Measurements from ENCODE around the gene KPNB1. TPM values are rescaled to one million over a fixed set of nuclear protein-coding genes. Genes with fewer than 3 reads are reported as not detected.
A peak's percentile ranks its signal among the peaks of the same experiment; 100 is the strongest.

KPNB1 gene
- total RNA-seq, 1 donor from 2014 or later: 210 TPM

DNA sequence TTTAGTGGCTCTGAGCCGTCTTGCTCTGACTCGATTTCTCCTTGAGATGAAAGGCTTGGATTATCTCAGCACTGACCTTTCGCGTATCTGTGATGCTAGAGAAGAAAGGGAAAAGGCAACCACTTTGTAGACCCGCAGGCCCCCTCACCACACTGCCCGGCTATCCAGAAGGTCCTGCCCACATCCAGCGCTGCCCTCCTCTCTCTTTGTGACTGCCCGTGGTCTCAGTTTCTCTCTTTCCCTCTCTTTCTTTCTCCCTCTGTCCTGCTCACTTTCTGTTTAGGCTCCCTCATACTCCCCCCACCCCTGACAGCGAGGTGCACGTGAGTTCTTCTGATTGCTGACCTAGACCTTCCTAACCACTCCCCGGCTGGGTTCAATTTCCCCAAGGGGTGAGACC, 70.5 kb downstream of the KPNB1 start:
- H3K36me3 ChIP-seq: no peaks in the 10 kb centered on the region
- DNase-seq (no peak), ATAC-seq (no peak)
- TF ChIP-seq, protein P1, sequence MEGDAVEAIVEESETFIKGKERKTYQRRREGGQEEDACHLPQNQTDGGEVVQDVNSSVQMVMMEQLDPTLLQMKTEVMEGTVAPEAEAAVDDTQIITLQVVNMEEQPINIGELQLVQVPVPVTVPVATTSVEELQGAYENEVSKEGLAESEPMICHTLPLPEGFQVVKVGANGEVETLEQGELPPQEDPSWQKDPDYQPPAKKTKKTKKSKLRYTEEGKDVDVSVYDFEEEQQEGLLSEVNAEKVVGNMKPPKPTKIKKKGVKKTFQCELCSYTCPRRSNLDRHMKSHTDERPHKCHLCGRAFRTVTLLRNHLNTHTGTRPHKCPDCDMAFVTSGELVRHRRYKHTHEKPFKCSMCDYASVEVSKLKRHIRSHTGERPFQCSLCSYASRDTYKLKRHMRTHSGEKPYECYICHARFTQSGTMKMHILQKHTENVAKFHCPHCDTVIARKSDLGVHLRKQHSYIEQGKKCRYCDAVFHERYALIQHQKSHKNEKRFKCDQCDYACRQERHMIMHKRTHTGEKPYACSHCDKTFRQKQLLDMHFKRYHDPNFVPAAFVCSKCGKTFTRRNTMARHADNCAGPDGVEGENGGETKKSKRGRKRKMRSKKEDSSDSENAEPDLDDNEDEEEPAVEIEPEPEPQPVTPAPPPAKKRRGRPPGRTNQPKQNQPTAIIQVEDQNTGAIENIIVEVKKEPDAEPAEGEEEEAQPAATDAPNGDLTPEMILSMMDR (IDR thresholded peaks at IDR 0.05): no peak
- H3K27ac ChIP-seq: no peak overlapping the region
- intact Hi-C loops (cut with DNase I): no loop called here
- no peaks in the 10 kb centered on the region for H3K9me3 ChIP-seq
- peaks cover 14% of the 10 kb centered on the region for H3K4me1 ChIP-seq
- H3K4me3 ChIP-seq: no peak overlapping the region
- peaks cover 57% of the 10 kb centered on the region for H3K27me3 ChIP-seq (ENCODE audit: low read depth)

DNA sequence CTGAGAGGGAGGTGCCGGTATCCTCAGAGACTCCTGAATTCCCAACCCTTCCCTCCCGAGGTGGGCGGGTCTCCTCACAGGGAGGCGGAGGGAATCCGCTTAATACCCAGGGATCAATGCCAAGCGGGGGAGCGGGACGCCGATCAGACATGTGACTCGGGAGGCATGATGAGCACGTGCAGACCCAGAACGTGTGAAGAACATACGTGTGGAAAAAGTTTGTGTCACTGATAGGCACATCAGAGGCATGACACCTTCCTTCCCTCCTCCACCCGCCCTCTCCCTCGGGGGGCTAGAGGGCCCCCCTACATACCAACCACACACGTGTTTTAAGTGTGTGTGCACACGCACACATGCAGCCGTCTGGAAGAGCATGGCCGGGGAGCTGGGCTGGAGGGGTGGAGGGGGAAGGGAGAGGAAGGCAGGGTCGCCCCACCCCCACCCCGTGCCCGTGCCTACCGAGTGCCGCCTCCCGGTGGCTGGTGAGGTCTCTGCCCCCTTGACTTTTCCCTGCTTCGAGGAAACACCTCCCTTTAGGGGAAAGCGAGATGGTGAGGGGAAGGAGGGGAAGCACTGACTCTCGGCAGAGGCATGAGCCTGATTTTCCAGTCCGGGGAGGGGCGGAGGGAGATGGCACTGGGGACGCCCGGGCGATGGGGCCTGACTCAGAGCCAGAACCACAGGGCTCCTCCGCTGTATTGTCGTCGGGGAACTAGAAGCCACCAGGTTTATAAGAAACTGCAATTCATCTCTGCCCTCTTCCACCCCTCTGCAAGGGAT, 71.2 kb downstream of the KPNB1 start:
- H3K36me3 ChIP-seq: no peaks in the 10 kb centered on the region
- H3K9me3 ChIP-seq: no peaks in the 10 kb centered on the region
- H3K27ac ChIP-seq: no peak overlapping the region
- no peak for DNase-seq
- TF ChIP-seq, protein P1 (IDR thresholded peaks at IDR 0.05): no peak
- H3K27me3 ChIP-seq (ENCODE audit: low read depth): peaks cover 63% of the 10 kb centered on the region
- ATAC-seq: peak; percentile 23 to 33
- intact Hi-C loops (cut with DNase I): no loop called here
- H3K4me1 ChIP-seq: peaks cover 14% of the 10 kb centered on the region
- H3K4me3 ChIP-seq: no peak overlapping the region

DNA sequence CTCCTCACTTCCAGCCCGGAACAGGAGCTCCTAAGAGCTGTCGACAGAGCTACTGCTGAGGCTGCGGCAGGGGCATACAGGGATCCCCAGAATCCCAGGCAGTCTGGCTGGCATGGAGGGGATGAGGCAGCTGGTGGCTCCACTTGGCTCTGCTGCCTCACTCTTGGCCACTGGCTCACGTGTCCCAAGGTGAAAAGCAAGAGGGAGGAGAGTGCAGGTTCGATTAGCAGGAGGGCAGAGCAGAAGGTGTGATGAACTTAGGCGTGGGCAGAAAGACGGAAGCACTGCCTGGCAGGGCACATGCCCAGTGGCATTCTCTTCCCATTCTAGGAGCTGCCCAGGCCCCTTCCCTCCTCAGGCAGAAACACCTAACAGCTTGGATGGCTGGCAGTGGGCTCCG, 72.0 kb downstream of the KPNB1 start:
- peaks cover 67% of the 10 kb centered on the region for H3K27me3 ChIP-seq (ENCODE audit: low read depth)
- H3K27ac ChIP-seq: no peak overlapping the region
- TF ChIP-seq, protein P1 (IDR thresholded peaks at IDR 0.05): no peak
- no peaks in the 10 kb centered on the region for H3K36me3 ChIP-seq
- no peak overlapping the region for H3K4me3 ChIP-seq
- no peaks in the 10 kb centered on the region for H3K9me3 ChIP-seq
- no peak for ATAC-seq
- intact Hi-C loops (cut with DNase I): no loop called here
- peaks cover 14% of the 10 kb centered on the region for H3K4me1 ChIP-seq
- DNase-seq: no peak

DNA sequence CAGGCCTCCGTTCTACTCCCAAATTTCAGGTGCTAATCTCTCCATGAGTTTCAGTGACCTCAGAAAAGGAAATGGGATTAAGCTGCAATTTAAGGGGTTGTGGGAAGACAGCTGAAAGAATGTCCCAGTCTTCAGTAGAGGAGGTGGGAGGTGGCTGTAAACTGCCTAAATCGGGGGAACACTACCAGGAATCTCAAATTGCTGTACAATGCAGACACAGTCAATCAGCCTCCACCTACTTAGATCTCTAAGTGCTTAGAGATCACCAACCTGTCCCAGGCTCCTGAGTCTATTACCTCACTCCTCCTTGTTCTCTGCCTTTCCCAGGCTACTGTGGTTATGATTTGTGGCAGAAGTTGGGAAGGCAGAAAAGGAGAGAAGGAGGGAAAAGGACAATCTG, 75.0 kb downstream of the KPNB1 start:
- TF ChIP-seq, protein P1 (IDR thresholded peaks at IDR 0.05): no peak
- Histone ChIP-seq H3K4me3 (no peak overlapping the region), H3K9me3 (no peaks in the 10 kb centered on the region), H3K27me3 (ENCODE audit: low read depth) (peaks cover 54% of the 10 kb centered on the region), H3K27ac (no peak overlapping the region), H3K4me1 (peaks cover 14% of the 10 kb centered on the region), H3K36me3 (no peaks in the 10 kb centered on the region)
- DNase-seq (no peak), ATAC-seq (no peak)
- intact Hi-C loops (cut with DNase I): no loop called here

DNA sequence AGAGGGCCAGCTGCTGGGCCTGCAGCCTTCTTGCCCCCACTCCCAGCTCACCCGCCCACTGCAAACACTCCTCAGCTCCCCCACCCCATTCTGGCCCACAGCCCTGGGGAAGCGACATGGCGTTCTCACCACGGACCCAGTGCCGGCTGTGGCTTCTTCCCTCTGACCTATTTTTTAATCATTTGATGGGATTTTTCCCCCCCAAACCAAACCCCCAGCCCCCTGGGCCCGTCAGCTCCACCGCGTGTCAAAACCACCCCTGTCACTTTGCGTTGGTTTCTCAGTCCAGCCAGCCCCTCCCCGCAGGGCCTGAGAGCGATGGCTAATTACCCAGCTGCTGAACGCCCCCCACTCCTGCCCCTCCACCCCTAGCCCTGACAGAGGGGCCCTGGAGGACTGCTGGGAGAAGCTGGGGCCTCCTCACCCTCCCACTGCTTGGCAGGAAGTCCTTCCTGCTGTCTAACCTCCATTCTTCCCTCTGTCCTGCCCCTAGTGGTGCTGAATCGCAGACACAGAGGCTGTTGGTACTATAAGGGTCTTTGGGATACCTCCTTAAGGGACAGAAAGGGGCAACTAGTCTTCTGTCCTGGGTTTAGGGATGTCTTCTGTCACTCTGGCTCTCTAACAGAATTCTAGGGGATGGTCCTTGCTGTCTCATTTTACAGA, 75.9 kb downstream of the KPNB1 start:
- no peak for ATAC-seq
- TF ChIP-seq, protein P1 (IDR thresholded peaks at IDR 0.05): no peak
- no peak for DNase-seq
- H3K4me3 ChIP-seq: no peak overlapping the region
- no peaks in the 10 kb centered on the region for H3K36me3 ChIP-seq
- intact Hi-C loops (cut with DNase I): no loop called here
- no peaks in the 10 kb centered on the region for H3K9me3 ChIP-seq
- peaks cover 13% of the 10 kb centered on the region for H3K4me1 ChIP-seq
- no peak overlapping the region for H3K27ac ChIP-seq
- peaks cover 50% of the 10 kb centered on the region for H3K27me3 ChIP-seq (ENCODE audit: low read depth)

Measured in lower lobe of right lung (tissue), 2 donors.